ENCODE results near the gene OSBPL10.

GRCh38 chr3:31968927-31969418 lies 12.1 kb downstream of the OSBPL10 start:
- TF ChIP-seq CTCF (IDR thresholded peaks at IDR 0.05) (no peak), EZH2 (IDR thresholded peaks at IDR 0.05; ENCODE audit: borderline replicate concordance, insufficient read depth, low read depth, low read length, poor library complexity, severe bottlenecking) (no peak)

Data from B cell (primary cell).